PC-3 (cell line): Measurements from ENCODE around the gene CAMTA1. TPM values are rescaled to one million over a fixed set of nuclear protein-coding genes. Genes with fewer than 3 reads are reported as not detected.

Experiments used
- ATAC-seq: fragments of 200-7000 bp; cut with Tn5 transposase; 2 replicates; pipeline ENCODE4 v1.9.1; 2020; ENCODE audit warnings: mild to moderate bottlenecking, moderate library complexity
- BruUV-seq: library from RNA; stranded (reverse); fragments of 400-500 nt; replicated peaks from 2 replicates; lab custom pipeline; 2021; lab: Mats Ljungman, UMichigan
- CTCF ChIA-PET: fragments of 300-600 bp; sonication (Branson Sonifier 250); formaldehyde crosslinking; loops from one replicate; lab custom pipeline; 2022; ENCODE audit warnings: antibody characterized with exemption; lab: Charles Lee
- POLR2A ChIA-PET: fragments of 300-600 bp; sonication (Branson Sonifier 250); formaldehyde crosslinking; loops from one replicate; lab custom pipeline; 2022; ENCODE audit warnings: antibody characterized with exemption; ENCODE audit not compliant: unreplicated experiment; lab: Charles Lee
- DNase-seq: peaks from one replicate; pipeline ENCODE4 v3.0.0-alpha.2; 2015
- H2AFZ ChIP-seq: fragments of 300-600 bp; sonication (generic); 2 replicates; pipeline ENCODE4 v1.6.0; 2016; ENCODE audit warnings: antibody characterized with exemption, low read length
- H3F3A ChIP-seq: fragments of 300-600 bp; sonication (generic); one replicate; pipeline ENCODE4 v1.6.0; 2017; ENCODE audit warnings: antibody characterized with exemption, low read length, control low read depth, mild to moderate bottlenecking; ENCODE audit not compliant: unreplicated experiment
- H3K27ac ChIP-seq: fragments of 300-600 bp; sonication (generic); 2 replicates; pipeline ENCODE4 v1.5.1; 2016; ENCODE audit warnings: mild to moderate bottlenecking, low read length
- H3K27me3 ChIP-seq: fragments of 300-600 bp; sonication (generic); 2 replicates; pipeline ENCODE4 v1.6.1; 2016; ENCODE audit warnings: low read length, mixed read lengths
- H3K36me3 ChIP-seq: fragments of 300-600 bp; sonication (generic); 2 replicates; pipeline ENCODE4 v1.6.1; 2016; ENCODE audit warnings: low read depth, mixed run types, low read length, mixed read lengths
- H3K4me1 ChIP-seq: fragments of 300-600 bp; sonication (generic); 2 replicates; pipeline ENCODE4 v1.5.1; 2016; ENCODE audit warnings: low read length; ENCODE audit not compliant: insufficient read depth
- H3K4me2 ChIP-seq: fragments of 300-600 bp; sonication (generic); 2 replicates; pipeline ENCODE4 v1.6.0; 2016; ENCODE audit warnings: low read length
- H3K4me3 ChIP-seq: fragments of 300-600 bp; sonication (generic); 2 replicates; pipeline ENCODE4 v1.5.1; 2016; ENCODE audit warnings: mild to moderate bottlenecking, low read length, mixed read lengths
- H3K79me2 ChIP-seq: fragments of 300-600 bp; sonication (generic); 2 replicates; pipeline ENCODE4 v1.6.1; 2017; ENCODE audit warnings: low read length, mixed read lengths
- H3K9ac ChIP-seq: fragments of 300-600 bp; sonication (generic); 2 replicates; pipeline ENCODE4 v1.6.0; 2016; ENCODE audit warnings: mild to moderate bottlenecking, low read length
- H3K9me2 ChIP-seq: fragments of 300-600 bp; sonication (generic); replicated peaks from 2 replicates; pipeline ENCODE4 v1.6.1; 2016; ENCODE audit warnings: mixed run types, low read length, mixed read lengths
- H3K9me3 ChIP-seq: fragments of 300-600 bp; sonication (generic); 2 replicates; pipeline ENCODE4 v1.6.1; 2016; ENCODE audit warnings: low read length, mixed read lengths
- H4K20me1 ChIP-seq: fragments of 300-600 bp; sonication (generic); 2 replicates; pipeline ENCODE4 v1.6.1; 2016; ENCODE audit warnings: low read length, mixed read lengths
- EZH2 ChIP-seq: fragments of 300-600 bp; sonication (generic); IDR thresholded peaks from one replicate; pipeline ENCODE4 v1.6.1; 2017; ENCODE audit warnings: antibody characterized with exemption, mild to moderate bottlenecking, low read length; ENCODE audit not compliant: unreplicated experiment
- EZH2phosphoT487 ChIP-seq: fragments of 300-600 bp; sonication (generic); IDR thresholded peaks from 2 replicates; pipeline ENCODE4 v1.6.1; 2018; ENCODE audit warnings: mild to moderate bottlenecking, antibody characterized with exemption, low read length, borderline replicate concordance
- intact Hi-C: fragments of 100-400 bp; cut with micrococcal nuclease; formaldehyde crosslinking; loops from 2 replicates; pipeline ENCODE4 v1.9.0; 2023
- total RNA-seq: library from RNA; depleted of rRNA; stranded (reverse); fragments of >200 nt; gene quantifications from 2 replicates; pipeline ENCODE4 v1.2.3, GENCODE V29; 2014
- TF ChIP-seq, protein P1 (sequence below): fragments of 300-600 bp; sonication (generic); conservative IDR thresholded peaks from 2 replicates; pipeline ENCODE4 v1.5.1; 2017; ENCODE audit warnings: antibody characterized with exemption, low read depth, mild to moderate bottlenecking, low read length

CAMTA1 gene
- total RNA-seq, 1 experiment from 2014 or later = 40.8 TPM

DNA sequence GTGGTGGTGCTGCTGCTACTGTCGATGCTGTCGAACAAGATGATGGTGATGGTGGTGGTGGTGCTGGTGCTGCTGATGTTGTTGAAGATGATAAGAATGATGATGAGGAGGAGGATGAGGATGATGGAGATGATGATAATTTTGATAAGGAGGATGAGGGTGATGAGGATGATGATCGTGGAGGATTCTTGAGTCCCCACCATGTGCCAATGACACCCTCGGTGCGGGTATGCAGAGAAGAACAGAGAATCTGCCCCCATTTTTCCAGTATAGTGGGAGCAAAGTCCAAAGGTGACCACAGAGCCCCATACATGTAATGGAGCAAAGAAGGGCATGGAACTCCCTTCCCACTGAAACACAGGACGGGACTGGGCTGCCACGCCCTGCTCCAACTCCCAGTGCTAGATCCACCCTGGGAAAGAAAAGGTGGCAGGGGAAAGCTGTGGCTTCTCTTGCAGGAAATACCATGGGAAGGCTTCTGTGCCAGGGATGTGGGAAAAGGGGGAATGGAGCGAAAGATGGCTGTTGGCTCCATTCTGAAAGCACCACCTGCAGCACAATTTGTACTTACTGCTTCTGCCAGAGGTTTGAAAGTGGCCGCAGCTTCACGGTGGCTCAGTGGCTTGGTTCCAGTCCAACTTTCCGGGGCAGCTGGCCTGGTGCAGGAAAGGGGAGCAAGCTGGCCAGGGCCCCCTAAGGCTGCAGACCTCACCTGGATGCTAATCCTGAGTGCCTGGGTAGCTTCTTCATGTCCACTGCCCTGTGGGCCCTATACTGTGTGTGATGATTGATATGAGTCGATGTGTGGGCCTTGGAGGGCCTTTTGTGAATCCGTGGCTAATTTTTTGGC is 598.6 kb downstream of the CAMTA1 start:
- H3K4me3 ChIP-seq = no peak overlapping the region
- TF ChIP-seq EZH2 = no peak
- TF ChIP-seq, protein P1, sequence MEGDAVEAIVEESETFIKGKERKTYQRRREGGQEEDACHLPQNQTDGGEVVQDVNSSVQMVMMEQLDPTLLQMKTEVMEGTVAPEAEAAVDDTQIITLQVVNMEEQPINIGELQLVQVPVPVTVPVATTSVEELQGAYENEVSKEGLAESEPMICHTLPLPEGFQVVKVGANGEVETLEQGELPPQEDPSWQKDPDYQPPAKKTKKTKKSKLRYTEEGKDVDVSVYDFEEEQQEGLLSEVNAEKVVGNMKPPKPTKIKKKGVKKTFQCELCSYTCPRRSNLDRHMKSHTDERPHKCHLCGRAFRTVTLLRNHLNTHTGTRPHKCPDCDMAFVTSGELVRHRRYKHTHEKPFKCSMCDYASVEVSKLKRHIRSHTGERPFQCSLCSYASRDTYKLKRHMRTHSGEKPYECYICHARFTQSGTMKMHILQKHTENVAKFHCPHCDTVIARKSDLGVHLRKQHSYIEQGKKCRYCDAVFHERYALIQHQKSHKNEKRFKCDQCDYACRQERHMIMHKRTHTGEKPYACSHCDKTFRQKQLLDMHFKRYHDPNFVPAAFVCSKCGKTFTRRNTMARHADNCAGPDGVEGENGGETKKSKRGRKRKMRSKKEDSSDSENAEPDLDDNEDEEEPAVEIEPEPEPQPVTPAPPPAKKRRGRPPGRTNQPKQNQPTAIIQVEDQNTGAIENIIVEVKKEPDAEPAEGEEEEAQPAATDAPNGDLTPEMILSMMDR = no peak
- no peak for TF ChIP-seq EZH2phosphoT487
- CTCF ChIA-PET = no interaction called here
- H3K9ac ChIP-seq = no peak overlapping the region
- no peak overlapping the region for H3K27ac ChIP-seq
- H3K9me2 ChIP-seq = no peaks in the 10 kb centered on the region
- no peaks in the 10 kb centered on the region for H3K9me3 ChIP-seq
- no peaks in the 10 kb centered on the region for H4K20me1 ChIP-seq
- H3K79me2 ChIP-seq = no peaks in the 10 kb centered on the region
- H3F3A ChIP-seq = no peaks in the 10 kb centered on the region
- DNase-seq (no peak), ATAC-seq (no peak)
- no TSS peak for BruUV-seq
- H3K4me1 ChIP-seq = peaks cover 24% of the 10 kb centered on the region; the same call in 1 of the 2 replicates
- H3K4me2 ChIP-seq = no peak overlapping the region
- intact Hi-C loops = no loop called here
- POLR2A ChIA-PET = no interaction called here
- H3K36me3 ChIP-seq = no peaks in the 10 kb centered on the region
- no peak overlapping the region for H2AFZ ChIP-seq
- H3K27me3 ChIP-seq = no peaks in the 10 kb centered on the region

DNA sequence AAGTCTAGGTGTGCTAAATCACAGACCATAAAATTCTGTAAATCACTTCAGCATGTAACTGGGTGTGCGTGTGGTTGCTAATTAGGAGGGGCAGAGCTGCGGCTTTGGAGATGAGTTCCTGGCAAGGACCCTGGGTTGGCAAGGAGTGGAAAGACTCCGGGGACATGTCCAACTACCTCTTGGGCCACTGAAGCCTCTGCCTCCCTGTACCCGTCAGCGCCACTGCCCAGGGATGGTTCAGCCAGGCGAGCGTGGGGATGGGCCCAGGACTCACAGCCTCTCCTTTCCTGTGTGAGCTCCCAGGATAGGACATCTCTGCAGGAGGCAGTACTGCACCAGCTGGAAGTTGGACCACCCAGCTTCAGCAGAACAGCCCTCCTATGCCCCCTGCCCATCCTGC is 599.4 kb downstream of the CAMTA1 start:
- no peak for ATAC-seq
- no peaks in the 10 kb centered on the region for H3K79me2 ChIP-seq
- H3K36me3 ChIP-seq = no peaks in the 10 kb centered on the region
- no peak overlapping the region for H2AFZ ChIP-seq
- H3K27me3 ChIP-seq = no peaks in the 10 kb centered on the region
- ChIA-PET POLR2A (no interaction called here), CTCF (no interaction called here)
- no peak overlapping the region for H3K27ac ChIP-seq
- no TSS peak for BruUV-seq
- intact Hi-C loops = no loop called here
- no peaks in the 10 kb centered on the region for H4K20me1 ChIP-seq
- DNase-seq = no peak
- no peak overlapping the region for H3K4me2 ChIP-seq
- TF ChIP-seq EZH2 (no peak), EZH2phosphoT487 (no peak)
- TF ChIP-seq, protein P1 = no peak
- H3F3A ChIP-seq = no peaks in the 10 kb centered on the region
- no peak overlapping the region for H3K9ac ChIP-seq
- H3K9me2 ChIP-seq = no peaks in the 10 kb centered on the region
- H3K4me1 ChIP-seq = peaks cover 24% of the 10 kb centered on the region
- no peak overlapping the region for H3K4me3 ChIP-seq
- H3K9me3 ChIP-seq = no peaks in the 10 kb centered on the region
